H1 (cell line): ENCODE measurements around the gene DOCK3. TPM values are rescaled to one million over a fixed set of nuclear protein-coding genes. Genes with fewer than 3 reads are reported as not detected.

Experiments used
- CTCF ChIA-PET: fragments of 300-600 bp; sonication (Branson Sonifier 250); formaldehyde crosslinking; loops from one replicate; lab custom pipeline; 2021; ENCODE audit not compliant: partially characterized antibody; lab: Charles Lee
- POLR2A ChIA-PET: fragments of 300-600 bp; sonication (Branson Sonifier 250); formaldehyde crosslinking; loops from one replicate; lab custom pipeline; 2021; ENCODE audit warnings: inconsistent platforms; ENCODE audit not compliant: partially characterized antibody; lab: Charles Lee
- DNase-seq, 2 experiments: peaks; one replicate each; pipeline versions ENCODE4 v3.0.0 to v3.0.0-alpha.2; 2010 to 2022; ENCODE audit warnings: low spot score in 2 of 2, low read depth in 1 of 2, mixed read lengths in 1 of 2
- FAIRE-seq: peaks from 2 replicates; lab custom pipeline; 2011; peaks lifted over from hg19 to GRCh38; lab: Jason Lieb, UNC
- H2AFZ ChIP-seq: 2 replicates; pipeline ENCODE4 v1.8.1; 2012; ENCODE audit warnings: low read length, inconsistent platforms
- H2AK5ac ChIP-seq: 2 replicates; pipeline ENCODE4 v1.6.1; 2013; ENCODE audit warnings: low read depth, low read length
- H2BK120ac ChIP-seq: replicated peaks from 2 replicates; pipeline ENCODE3; 2013; ENCODE audit warnings: low read depth, low read length, inconsistent platforms
- H2BK12ac ChIP-seq: 2 replicates; pipeline ENCODE4 v1.6.1; 2013; ENCODE audit warnings: low read depth, low read length
- H2BK15ac ChIP-seq: 2 replicates; pipeline ENCODE4 v1.6.1; 2013; ENCODE audit warnings: low read length
- H2BK20ac ChIP-seq: 2 replicates; pipeline ENCODE4 v1.6.1; 2013; ENCODE audit warnings: low read length
- H2BK5ac ChIP-seq: 2 replicates; pipeline ENCODE4 v1.6.1; 2013; ENCODE audit warnings: low read depth, low read length
- H3K14ac ChIP-seq: 2 replicates; pipeline ENCODE4 v1.6.1; 2013; ENCODE audit warnings: inconsistent platforms; ENCODE audit not compliant: insufficient read length
- H3K18ac ChIP-seq: 2 replicates; pipeline ENCODE4 v1.6.1; 2013; ENCODE audit warnings: low read length; ENCODE audit errors: extremely low read depth
- H3K23ac ChIP-seq: 2 replicates; pipeline ENCODE4 v1.6.1; 2013; ENCODE audit warnings: inconsistent platforms; ENCODE audit not compliant: insufficient read length
- H3K23me2 ChIP-seq: 2 replicates; pipeline ENCODE4 v1.6.1; 2013; ENCODE audit warnings: low read depth, low read length
- H3K27ac ChIP-seq: 2 replicates; pipeline ENCODE4 v1.6.1; 2011; ENCODE audit warnings: low read depth, low read length, inconsistent platforms
- H3K27me3 ChIP-seq, 4 experiments: replicated peaks in 1 of 4; 1 replicate in 1 of 4; 2 replicates in 3 of 4; pipeline versions ENCODE4 v1.6.1 to v1.8.1; 2011 to 2013; ENCODE audit warnings: low read length in 3 of 4, mild to moderate bottlenecking in 3 of 4, inconsistent platforms in 2 of 4, mixed read lengths in 2 of 4, moderate library complexity in 1 of 4; ENCODE audit not compliant: control insufficient read depth in 3 of 4, insufficient read depth in 3 of 4; ENCODE audit errors: extremely low read depth in 1 of 4
- H3K36me3 ChIP-seq, 4 experiments: 2 replicates each; pipeline versions ENCODE4 v1.6.1 to v1.8.1; 2011 to 2013; ENCODE audit warnings: mild to moderate bottlenecking in 4 of 4, low read length in 3 of 4, moderate library complexity in 2 of 4, control low read depth in 1 of 4, inconsistent platforms in 1 of 4; ENCODE audit not compliant: insufficient read depth in 4 of 4, control insufficient read depth in 2 of 4
- H3K4ac ChIP-seq: replicated peaks from 2 replicates; pipeline ENCODE3; 2013; ENCODE audit warnings: low read length, low read depth, mixed read lengths, inconsistent platforms; ENCODE audit not compliant: insufficient read length
- H3K4me1 ChIP-seq, 4 experiments: replicated peaks in 1 of 4; 1 replicate in 1 of 4; 2 replicates in 3 of 4; pipeline versions ENCODE4 v1.6.1 to v1.8.1; 2011 to 2013; ENCODE audit warnings: low read length in 3 of 4, inconsistent platforms in 2 of 4, mixed read lengths in 1 of 4; ENCODE audit not compliant: insufficient read depth in 4 of 4, control insufficient read depth in 3 of 4
- H3K4me2 ChIP-seq, 2 experiments: 2 replicates each; pipeline versions ENCODE4 v1.6.1 to v1.8.1; 2011 to 2013; ENCODE audit warnings: low read depth in 2 of 2, low read length in 2 of 2, control low read depth in 1 of 2, inconsistent platforms in 1 of 2, mild to moderate bottlenecking in 1 of 2; ENCODE audit not compliant: insufficient read depth in 1 of 2
- H3K4me3 ChIP-seq, 4 experiments: fragments of 200-600, 300-600 bp in 1 of 4; sonication (generic), shearing (Covaris generic), sonication (Bioruptor Twin) in 1 of 4; 2 replicates each; pipeline versions ENCODE4 v1.5.1 to v1.8.1; 2011 to 2016; ENCODE audit warnings: low read length in 4 of 4, low read depth in 3 of 4, control low read depth in 2 of 4, inconsistent platforms in 2 of 4, mild to moderate bottlenecking in 2 of 4, mixed read lengths in 1 of 4, moderate library complexity in 1 of 4; ENCODE audit not compliant: insufficient read depth in 2 of 4; ENCODE audit errors: extremely low read depth in 1 of 4
- H3K56ac ChIP-seq: replicated peaks from 2 replicates; pipeline ENCODE3; 2013; ENCODE audit warnings: low read depth, mild to moderate bottlenecking, mixed read lengths, low read length, inconsistent platforms; ENCODE audit not compliant: insufficient read length
- H3K79me1 ChIP-seq: 2 replicates; pipeline ENCODE4 v1.6.1; 2013; ENCODE audit warnings: low read depth, low read length, control low read depth
- H3K79me2 ChIP-seq, 2 experiments: 2 replicates each; pipeline versions ENCODE4 v1.6.1 to v1.8.1; 2012 to 2013; ENCODE audit warnings: low read length in 2 of 2, mild to moderate bottlenecking in 2 of 2, inconsistent platforms in 1 of 2; ENCODE audit not compliant: insufficient read depth in 2 of 2, control insufficient read depth in 1 of 2
- H3K9ac ChIP-seq, 4 experiments: replicated peaks in 1 of 4; 1 replicate in 1 of 4; 2 replicates in 3 of 4; pipeline versions ENCODE4 v1.6.1 to v1.8.1; 2011 to 2013; ENCODE audit warnings: low read depth in 3 of 4, low read length in 3 of 4, control low read depth in 2 of 4, mild to moderate bottlenecking in 2 of 4, moderate library complexity in 2 of 4, inconsistent platforms in 1 of 4; ENCODE audit errors: extremely low read depth in 1 of 4
- H3K9me3 ChIP-seq, 2 experiments: 2 replicates each; pipeline versions ENCODE4 v1.6.1 to v1.8.1; 2012 to 2013; ENCODE audit warnings: mild to moderate bottlenecking in 2 of 2, moderate library complexity in 2 of 2, control low read depth in 1 of 2, inconsistent platforms in 1 of 2, low read depth in 1 of 2, low read length in 1 of 2, mixed read lengths in 1 of 2; ENCODE audit not compliant: insufficient read depth in 2 of 2
- H4K20me1 ChIP-seq, 2 experiments: replicated peaks in 1 of 2; 2 replicates each; pipeline versions ENCODE3 to v1.8.1; 2011 to 2013; ENCODE audit warnings: inconsistent platforms in 2 of 2, low read length in 2 of 2, mild to moderate bottlenecking in 1 of 2; ENCODE audit not compliant: insufficient read depth in 2 of 2, control insufficient read depth in 1 of 2
- H4K5ac ChIP-seq: 2 replicates; pipeline ENCODE4 v1.6.1; 2013; ENCODE audit warnings: low read length, low read depth, mixed read lengths, inconsistent platforms; ENCODE audit not compliant: insufficient read length
- H4K8ac ChIP-seq: 2 replicates; pipeline ENCODE4 v1.8.0; 2013; ENCODE audit warnings: mild to moderate bottlenecking, moderate library complexity, low read length, inconsistent platforms; ENCODE audit not compliant: insufficient read depth; ENCODE audit errors: extremely low read depth
- H4K91ac ChIP-seq: replicated peaks from 2 replicates; pipeline ENCODE3; 2013; ENCODE audit warnings: low read length, mixed read lengths, inconsistent platforms; ENCODE audit not compliant: insufficient read length
- BACH1 ChIP-seq: IDR thresholded peaks from 2 replicates; pipeline ENCODE4 v1.6.1; 2012; ENCODE audit warnings: low read length, improper control_type of control experiment
- BCL11A ChIP-seq, 2 experiments: IDR thresholded peaks; one replicate each; pipeline ENCODE4 v1.6.1; 2011; ENCODE audit warnings: low read depth in 2 of 2, low read length in 2 of 2, mild to moderate bottlenecking in 2 of 2
- CREB1 ChIP-seq: IDR thresholded peaks from 2 replicates; pipeline ENCODE4 v1.6.1; 2012; ENCODE audit warnings: inconsistent platforms
- HDAC6 ChIP-seq: IDR thresholded peaks from one replicate; pipeline ENCODE4 v1.7.1; 2012; ENCODE audit warnings: low read depth, mild to moderate bottlenecking, inconsistent platforms, low read length, moderate library complexity
- JUN ChIP-seq: IDR thresholded peaks from 2 replicates; pipeline ENCODE4 v1.6.1; 2011; ENCODE audit warnings: low read depth, mild to moderate bottlenecking, improper control_type of control experiment, low read length
- KDM4A ChIP-seq: IDR thresholded peaks from one replicate; pipeline ENCODE4 v1.7.1; 2012; ENCODE audit warnings: low read depth, mild to moderate bottlenecking, moderate library complexity, low read length, inconsistent platforms; ENCODE audit not compliant: severe bottlenecking
- PHF8 ChIP-seq: fragments of 200-600 bp; sonication (generic); conservative IDR thresholded peaks from 2 replicates; pipeline ENCODE4 v1.7.1; 2012; ENCODE audit warnings: low read depth, mild to moderate bottlenecking, inconsistent platforms, low read length, moderate library complexity
- POLR2AphosphoS5 ChIP-seq: IDR thresholded peaks from 2 replicates; pipeline ENCODE4 v1.6.1; 2011; ENCODE audit warnings: low read depth, low read length
- RFX5 ChIP-seq: IDR thresholded peaks from 2 replicates; pipeline ENCODE4 v1.6.1; 2011; ENCODE audit warnings: low read depth, low read length, improper control_type of control experiment, borderline replicate concordance
- RNF2 ChIP-seq: fragments of 200-900, 300-1000 bp; sonication (generic); IDR thresholded peaks from 2 replicates; pipeline ENCODE4 v1.7.1; 2016; ENCODE audit warnings: borderline replicate concordance, low read depth, mild to moderate bottlenecking, antibody characterized with exemption, low read length; ENCODE audit not compliant: poor library complexity, severe bottlenecking; ENCODE audit errors: missing control alignments
- SIX5 ChIP-seq: IDR thresholded peaks from 2 replicates; pipeline ENCODE4 v1.6.1; 2011; ENCODE audit warnings: mild to moderate bottlenecking, low read depth, low read length
- SRF ChIP-seq: IDR thresholded peaks from 2 replicates; pipeline ENCODE4 v1.6.1; 2011; ENCODE audit warnings: mild to moderate bottlenecking, low read depth, low read length, moderate library complexity
- USF2 ChIP-seq: IDR thresholded peaks from 2 replicates; pipeline ENCODE4 v1.6.1; 2011; ENCODE audit warnings: low read length, improper control_type of control experiment
- whole genome bisulfite sequencing, 2 experiments: shearing (Covaris generic) in 1 of 2; methylation state at CpG; one replicate each; pipeline versions ENCODE4 v1.1.6 to v1.1.7; 2013 to 2015; ENCODE audit warnings: low lambda C conversion rate in 2 of 2, mixed read lengths in 2 of 2, inconsistent platforms in 1 of 2, low coverage in 1 of 2, missing lambda C conversion rate in 1 of 2; ENCODE audit not compliant: insufficient replicate concordance in 2 of 2, insufficient coverage in 1 of 2, insufficient read length in 1 of 2; ENCODE audit errors: extremely low coverage in 1 of 2, missing lambda C conversion rate in 1 of 2; 5-methylcytosine and 5-hydroxymethylcytosine counted together
- polyA plus RNA-seq, 7 experiments: library from polyadenylated mRNA; depleted of rRNA in 3 of 7; stranded (reverse) in 5 of 7; unstranded in 2 of 7; fragments of >200 nt in 5 of 7; fragments of 200-250 nt in 2 of 7; gene quantifications; 1 replicate in 5 of 7; 2 replicates in 1 of 7; 4 replicates in 1 of 7; pipeline versions ENCODE4 v1.2.1 to v1.2.3, GENCODE V29; 2011 to 2013; ENCODE audit warnings: missing spikeins in 2 of 7, mixed read lengths in 2 of 7
- total RNA-seq: library from RNA; stranded (reverse); fragmentation: NEBNext Ultra II Directional; extraction: Animal tissue kit (Norgen Biotek cat#: 25700); gene quantifications from 2 replicates; pipeline ENCODE4 v1.2.1, GENCODE V29; 2021

The DOCK3 gene
- total and polyA plus RNA-seq, 2 of the 8 experiments (the other 6 are each of a cell fraction or from before 2014, with no cell fraction given): 2.7 to 5.0 TPM

GRCh38 chr3:51307458-51307857, 632.7 kb downstream of the DOCK3 start:
- H3K23ac ChIP-seq: no peak overlapping the region
- no peak overlapping the region for H2BK20ac ChIP-seq
- H4K5ac ChIP-seq: no peak overlapping the region
- no peaks in the 10 kb centered on the region for H3K79me2 ChIP-seq
- H3K18ac ChIP-seq: no peak overlapping the region
- H4K20me1 ChIP-seq: no peaks in the 10 kb centered on the region
- no peak overlapping the region for H4K91ac ChIP-seq
- H2AK5ac ChIP-seq: no peak overlapping the region
- H2AFZ ChIP-seq: no peak overlapping the region
- peaks cover 0 to 4% (median 0%) of the 10 kb centered on the region in 4 experiments; a peak in 2 of 7 replicates for H3K4me1 ChIP-seq
- no peak overlapping the region for H3K4me2 ChIP-seq
- ChIA-PET POLR2A (no interaction called here), CTCF (interaction anchor here (0.6 to 1.6 kb wide), 5 partner anchors 13 to 414 kb away, joined by 3 to 5 read pairs (median 3); no protein-coding TSS in a partner anchor)
- H3K27me3 ChIP-seq: peaks cover 0 to 1% (median 0%) of the 10 kb centered on the region in 4 experiments; a peak in 1 of 7 replicates
- H3K27ac ChIP-seq: no peak overlapping the region
- H2BK120ac ChIP-seq: no peak overlapping the region
- DNase-seq: no peak
- H3K36me3 ChIP-seq: peaks cover 0 to 3% (median under 1%) of the 10 kb centered on the region in 4 experiments; a peak in 2 of 8 replicates
- H3K9me3 ChIP-seq: no peaks in the 10 kb centered on the region
- H3K4ac ChIP-seq: no peak overlapping the region
- FAIRE-seq: no peak
- H3K79me1 ChIP-seq: no peaks in the 10 kb centered on the region
- WGBS, 2 experiments: 88% methylated on average over 2 of the region's 2 CpGs; no CpG with 5 or more reads in 1 of the 2 experiments
- H3K4me3 ChIP-seq: no peak overlapping the region
- no peak overlapping the region for H3K9ac ChIP-seq
- H3K56ac ChIP-seq: no peak overlapping the region
- H2BK5ac ChIP-seq: no peak overlapping the region
- no peak overlapping the region for H4K8ac ChIP-seq
- no peaks in the 10 kb centered on the region; the same call in 1 of the 2 replicates for H3K23me2 ChIP-seq
- no peak overlapping the region for H2BK12ac ChIP-seq
- no peak overlapping the region for H2BK15ac ChIP-seq
- H3K14ac ChIP-seq: no peak overlapping the region
- TF ChIP-seq CREB1 (no peak), BACH1 (no peak), PHF8 (no peak), SRF (no peak), POLR2AphosphoS5 (no peak), BCL11A (IDR thresholded peaks at IDR 0.05; ENCODE audit: low read depth in 2 of 2, low read length in 2 of 2) (no peak), USF2 (no peak), RNF2 (no peak), JUN (no peak), RFX5 (no peak), KDM4A (no peak), HDAC6 (no peak), SIX5 (no peak)
